Measurements from ENCODE around the gene SDR42E2. TPM values are rescaled to one million over a fixed set of nuclear protein-coding genes. Genes with fewer than 3 reads are reported as not detected.

The SDR42E2 gene
- total and polyA plus RNA-seq, 2 of the 4 experiments (the other 2 are of a cell fraction), result not detected

DNA sequence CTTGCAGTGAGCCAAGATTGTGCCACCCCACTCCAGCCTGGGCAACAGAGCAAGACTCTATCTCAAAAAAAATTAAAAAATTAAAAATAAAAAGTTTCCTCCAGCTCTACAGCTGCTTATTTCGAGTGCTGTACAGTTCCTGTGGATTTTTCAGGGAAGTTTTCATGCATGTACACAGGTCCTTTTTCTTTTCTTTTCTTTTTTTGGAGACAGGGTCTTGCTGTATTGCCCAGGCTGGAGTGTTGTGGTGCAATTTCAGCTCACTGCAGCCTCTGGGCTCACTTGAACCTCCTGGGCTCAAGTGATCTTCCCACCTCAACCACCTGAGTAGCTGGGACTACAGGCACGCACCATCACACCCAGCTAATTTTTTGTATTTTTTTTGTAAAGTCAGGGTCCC, 59.7 kb downstream of the SDR42E2 start:
- no peak overlapping the region for H3K18ac ChIP-seq (ENCODE audit: low read depth, low read length)
- H3K14ac ChIP-seq (replicated peaks; ENCODE audit: low read depth, low read length), result no peak overlapping the region
- intact Hi-C loops (cut with micrococcal nuclease), result no loop called here
- no peak overlapping the region for H3K4me2 ChIP-seq (ENCODE audit: low read depth, low read length)
- H2AFZ ChIP-seq (replicated peaks; ENCODE audit: low read length, poor library complexity), result no peak overlapping the region
- peaks cover 11% of the 10 kb centered on the region; the same call in 1 of the 2 replicates for H3K36me3 ChIP-seq (ENCODE audit: control insufficient read depth, insufficient read depth, low read length)
- TF ChIP-seq RFX5 (IDR thresholded peaks at IDR 0.05; ENCODE audit: low read depth, low read length), result no peak
- TF ChIP-seq BHLHE40 (IDR thresholded peaks at IDR 0.05; ENCODE audit: low read depth, low read length), result no peak
- TF ChIP-seq FOS (IDR thresholded peaks at IDR 0.05; ENCODE audit: low read depth, low read length), result no peak
- TF ChIP-seq USF2 (IDR thresholded peaks at IDR 0.05; ENCODE audit: low read depth, low read length), result no peak
- TF ChIP-seq POLR2A (IDR thresholded peaks at IDR 0.05; ENCODE audit: low read depth, low read length), result no peak
- peaks cover 2% of the 10 kb centered on the region; the same call in 1 of the 2 replicates for H3K4me1 ChIP-seq (ENCODE audit: control insufficient read depth, insufficient read depth, low read length)
- H4K8ac ChIP-seq (ENCODE audit: low read depth in 2 of 2, low read length in 2 of 2), result no peak overlapping the region
- H2BK5ac ChIP-seq (ENCODE audit: low read depth, low read length, poor library complexity, severe bottlenecking), result no peak overlapping the region
- H4K91ac ChIP-seq (ENCODE audit: insufficient read depth, low read depth, low read length), result no peak overlapping the region
- H3K9me1 ChIP-seq (ENCODE audit: insufficient read depth, low read length), result peaks cover 23% of the 10 kb centered on the region
- DNase-seq, result no peak
- in situ Hi-C loops (cut with MboI; ENCODE audit: low sequenced_read_pairs), result no loop called here
- no peak overlapping the region for H2BK15ac ChIP-seq (ENCODE audit: low read depth, low read length)
- no CpG with 5 or more reads among the region's 2 CpGs for WGBS, 2 experiments (ENCODE audit: extremely low coverage in 2 of 2, insufficient read length in 1 of 2)
- no peak overlapping the region for H3K27ac ChIP-seq (ENCODE audit: insufficient read depth, low read length)
- ATAC-seq (ENCODE audit: low read depth), result no peak
- H2BK20ac ChIP-seq (ENCODE audit: low read depth, low read length), result no peak overlapping the region
- H3K9me3 ChIP-seq (ENCODE audit: control insufficient read depth, insufficient read depth, low read length), result no peaks in the 10 kb centered on the region
- no peak overlapping the region for H3K4ac ChIP-seq (ENCODE audit: low read depth, low read length)
- H2AK9ac ChIP-seq (replicated peaks; ENCODE audit: low read depth, low read length, poor library complexity), result no peak overlapping the region
- no peak overlapping the region for H2BK120ac ChIP-seq (ENCODE audit: low read depth, low read length)
- H3K9ac ChIP-seq (ENCODE audit: low read depth, low read length), result no peak overlapping the region
- H3K23ac ChIP-seq (ENCODE audit: low read depth, low read length), result no peak overlapping the region
- ChIA-PET POLR2A (ENCODE audit: unreplicated experiment) (no interaction called here), CTCF (no interaction called here)
- H3K4me3 ChIP-seq (ENCODE audit: insufficient read depth, low read depth, low read length), result no peak overlapping the region
- dilution Hi-C loops (cut with HindIII; ENCODE audit: low sequenced_read_pairs, unreplicated experiment), result no loop called here
- no TSS peak for BruUV-seq (replicated peaks)
- peaks cover 27 to 76% of the 10 kb centered on the region in 2 experiments for H3K79me1 ChIP-seq (ENCODE audit: low read depth in 1 of 2, low read length in 2 of 2)
- no peak overlapping the region for H4K5ac ChIP-seq (ENCODE audit: low read depth, low read length)
- no peak overlapping the region for H3K56ac ChIP-seq (ENCODE audit: extremely low read depth, insufficient read depth, low read length)
- peaks cover 42% of the 10 kb centered on the region for H4K20me1 ChIP-seq (ENCODE audit: insufficient read depth, low read length)
- no peaks in the 10 kb centered on the region for H3K27me3 ChIP-seq (ENCODE audit: control insufficient read depth, insufficient read depth, low read length)
- H2AK5ac ChIP-seq (ENCODE audit: low read depth, low read length), result no peak overlapping the region

All from IMR-90 (cell line).